OCI-LY7 (cell line): ENCODE data around the gene PHOSPHO2. TPM values are rescaled to one million over a fixed set of nuclear protein-coding genes. Genes with fewer than 3 reads are reported as not detected.
"Not testable (repeated sequence)": the region's sequence is repeated elsewhere in the genome, so short reads cannot be mapped to it uniquely, and the experiment has no call there.

Experiments
- BruUV-seq: library from RNA; stranded (reverse); fragments of 400-500 nt; replicated peaks from 2 replicates; lab custom pipeline; 2021; lab: Mats Ljungman, UMichigan
- CTCF ChIA-PET: fragments of 300-600 bp; sonication (Branson Sonifier 250); formaldehyde crosslinking; loops from one replicate; lab custom pipeline; 2022; ENCODE audit warnings: antibody characterized with exemption; ENCODE audit not compliant: unreplicated experiment; lab: Charles Lee
- POLR2A ChIA-PET: fragments of 300-600 bp; sonication (Branson Sonifier 250); formaldehyde crosslinking; loops from one replicate; lab custom pipeline; 2022; ENCODE audit warnings: antibody characterized with exemption; lab: Charles Lee
- DNase-seq: peaks from one replicate; pipeline ENCODE4 v3.0.0-alpha.2; 2015; ENCODE audit warnings: low spot score
- H2AFZ ChIP-seq: fragments of 200-600 bp; sonication (generic), shearing (Covaris generic); 2 replicates; pipeline ENCODE4 v1.6.1; 2014; ENCODE audit warnings: mild to moderate bottlenecking, antibody characterized with exemption, low read length, moderate library complexity
- H3K27ac ChIP-seq: fragments of 200-600 bp; sonication (generic); 2 replicates; pipeline ENCODE4 v1.5.1; 2014; ENCODE audit warnings: mixed run types, low read depth, mild to moderate bottlenecking, moderate library complexity, low read length, inconsistent platforms; ENCODE audit not compliant: poor library complexity, severe bottlenecking
- H3K36me3 ChIP-seq: fragments of 200-600 bp; sonication (generic); 2 replicates; pipeline ENCODE4 v1.6.1; 2014; ENCODE audit warnings: mild to moderate bottlenecking, antibody characterized with exemption, low read length, moderate library complexity, mixed read lengths; ENCODE audit not compliant: insufficient read depth
- H3K4me1 ChIP-seq: fragments of 200-600 bp; sonication (generic); 2 replicates; pipeline ENCODE4 v1.5.1; 2014; ENCODE audit warnings: mild to moderate bottlenecking, low read length; ENCODE audit not compliant: insufficient read depth, poor library complexity, severe bottlenecking
- H3K4me2 ChIP-seq: fragments of 200-600 bp; sonication (generic); 2 replicates; pipeline ENCODE4 v1.6.1; 2014; ENCODE audit warnings: mild to moderate bottlenecking, low read length
- H3K4me3 ChIP-seq: fragments of 200-600 bp; sonication (generic); 2 replicates; pipeline ENCODE4 v1.5.1; 2014; ENCODE audit warnings: mild to moderate bottlenecking, low read depth, low read length; ENCODE audit not compliant: poor library complexity, severe bottlenecking
- H3K79me2 ChIP-seq: fragments of 200-600 bp; sonication (generic); 2 replicates; pipeline ENCODE4 v1.6.1; 2016; ENCODE audit warnings: low read depth, mild to moderate bottlenecking, low read length, moderate library complexity, mixed read lengths; ENCODE audit not compliant: insufficient read depth
- H3K9me2 ChIP-seq: fragments of 200-600 bp; sonication (generic); 2 replicates; pipeline ENCODE4 v1.6.1; 2016; ENCODE audit warnings: mild to moderate bottlenecking, low read length, mixed read lengths; ENCODE audit not compliant: insufficient read depth
- H3K9me3 ChIP-seq: fragments of 200-600 bp; sonication (generic); 2 replicates; pipeline ENCODE4 v1.6.1; 2014; ENCODE audit warnings: mild to moderate bottlenecking, mixed run types, low read length, mixed read lengths
- H4K20me1 ChIP-seq: fragments of 200-600 bp; sonication (generic); 2 replicates; pipeline ENCODE4 v1.6.1; 2014; ENCODE audit warnings: mild to moderate bottlenecking, antibody characterized with exemption, low read length, moderate library complexity, mixed read lengths; ENCODE audit not compliant: insufficient read depth
- EZH2phosphoT487 ChIP-seq: fragments of 200-600 bp; sonication (generic); IDR thresholded peaks from 2 replicates; pipeline ENCODE4 v1.6.1; 2018; ENCODE audit warnings: low read depth, borderline replicate concordance, mild to moderate bottlenecking, mixed run types, antibody characterized with exemption, low read length, moderate library complexity, mixed read lengths
- intact Hi-C: fragments of 100-400 bp; cut with micrococcal nuclease; formaldehyde crosslinking; loops from one replicate; pipeline ENCODE4 v1.10.0; 2022; ENCODE audit not compliant: unreplicated experiment
- total RNA-seq, 2 experiments: library from RNA; depleted of rRNA in 1 of 2; stranded (reverse); fragments of >200 nt in 1 of 2; shearing (Covaris generic) in 1 of 2; gene quantifications; 2 replicates each; pipeline ENCODE4 v1.2.3, GENCODE V29; 2014 to 2022
- TF ChIP-seq, protein P1 (sequence below): fragments of 200-600 bp; sonication (generic); conservative IDR thresholded peaks from 2 replicates; pipeline ENCODE4 v1.5.1; 2014; ENCODE audit warnings: mild to moderate bottlenecking, antibody characterized with exemption, low read length, moderate library complexity, mixed read lengths

PHOSPHO2 gene
- total RNA-seq, 2 experiments from 2014 or later: 2.8 to 2.9 TPM

DNA sequence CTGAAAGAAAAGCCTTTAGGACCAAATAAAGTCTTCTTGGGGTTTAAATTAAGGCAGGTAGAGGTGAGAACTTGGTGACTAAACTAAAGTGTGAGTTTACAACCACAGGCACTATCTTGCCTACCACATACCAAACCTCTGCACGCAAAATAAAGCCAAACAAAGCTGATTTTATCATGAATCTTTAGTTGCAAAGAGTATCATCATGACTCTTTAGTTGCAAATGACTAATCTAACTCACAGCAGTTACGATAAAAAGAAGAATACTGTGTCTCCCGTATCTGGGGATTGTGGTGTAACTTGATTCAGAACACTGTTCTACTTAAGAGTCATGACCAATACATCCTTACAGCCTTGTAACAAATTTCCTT, 11.2 kb upstream of the PHOSPHO2 start:
- no peaks in the 10 kb centered on the region for H3K4me1 ChIP-seq
- H4K20me1 ChIP-seq: no peaks in the 10 kb centered on the region
- no TSS peak for BruUV-seq
- no peak overlapping the region for H3K4me3 ChIP-seq
- H2AFZ ChIP-seq: no peak overlapping the region
- H3K36me3 ChIP-seq: no peaks in the 10 kb centered on the region
- no peak for DNase-seq
- H3K9me3 ChIP-seq: no peaks in the 10 kb centered on the region
- intact Hi-C loops: no loop called here
- H3K27ac ChIP-seq: no peak overlapping the region
- POLR2A ChIA-PET: interaction anchor here (1.0 kb wide), 1 partner anchor 22 kb away, joined by 3 read pairs; no protein-coding TSS in a partner anchor
- no peak overlapping the region for H3K4me2 ChIP-seq
- CTCF ChIA-PET: no interaction called here
- no peaks in the 10 kb centered on the region for H3K9me2 ChIP-seq
- TF ChIP-seq, protein P1, sequence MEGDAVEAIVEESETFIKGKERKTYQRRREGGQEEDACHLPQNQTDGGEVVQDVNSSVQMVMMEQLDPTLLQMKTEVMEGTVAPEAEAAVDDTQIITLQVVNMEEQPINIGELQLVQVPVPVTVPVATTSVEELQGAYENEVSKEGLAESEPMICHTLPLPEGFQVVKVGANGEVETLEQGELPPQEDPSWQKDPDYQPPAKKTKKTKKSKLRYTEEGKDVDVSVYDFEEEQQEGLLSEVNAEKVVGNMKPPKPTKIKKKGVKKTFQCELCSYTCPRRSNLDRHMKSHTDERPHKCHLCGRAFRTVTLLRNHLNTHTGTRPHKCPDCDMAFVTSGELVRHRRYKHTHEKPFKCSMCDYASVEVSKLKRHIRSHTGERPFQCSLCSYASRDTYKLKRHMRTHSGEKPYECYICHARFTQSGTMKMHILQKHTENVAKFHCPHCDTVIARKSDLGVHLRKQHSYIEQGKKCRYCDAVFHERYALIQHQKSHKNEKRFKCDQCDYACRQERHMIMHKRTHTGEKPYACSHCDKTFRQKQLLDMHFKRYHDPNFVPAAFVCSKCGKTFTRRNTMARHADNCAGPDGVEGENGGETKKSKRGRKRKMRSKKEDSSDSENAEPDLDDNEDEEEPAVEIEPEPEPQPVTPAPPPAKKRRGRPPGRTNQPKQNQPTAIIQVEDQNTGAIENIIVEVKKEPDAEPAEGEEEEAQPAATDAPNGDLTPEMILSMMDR: no peak
- TF ChIP-seq EZH2phosphoT487: no peak
- H3K79me2 ChIP-seq: no peaks in the 10 kb centered on the region

DNA sequence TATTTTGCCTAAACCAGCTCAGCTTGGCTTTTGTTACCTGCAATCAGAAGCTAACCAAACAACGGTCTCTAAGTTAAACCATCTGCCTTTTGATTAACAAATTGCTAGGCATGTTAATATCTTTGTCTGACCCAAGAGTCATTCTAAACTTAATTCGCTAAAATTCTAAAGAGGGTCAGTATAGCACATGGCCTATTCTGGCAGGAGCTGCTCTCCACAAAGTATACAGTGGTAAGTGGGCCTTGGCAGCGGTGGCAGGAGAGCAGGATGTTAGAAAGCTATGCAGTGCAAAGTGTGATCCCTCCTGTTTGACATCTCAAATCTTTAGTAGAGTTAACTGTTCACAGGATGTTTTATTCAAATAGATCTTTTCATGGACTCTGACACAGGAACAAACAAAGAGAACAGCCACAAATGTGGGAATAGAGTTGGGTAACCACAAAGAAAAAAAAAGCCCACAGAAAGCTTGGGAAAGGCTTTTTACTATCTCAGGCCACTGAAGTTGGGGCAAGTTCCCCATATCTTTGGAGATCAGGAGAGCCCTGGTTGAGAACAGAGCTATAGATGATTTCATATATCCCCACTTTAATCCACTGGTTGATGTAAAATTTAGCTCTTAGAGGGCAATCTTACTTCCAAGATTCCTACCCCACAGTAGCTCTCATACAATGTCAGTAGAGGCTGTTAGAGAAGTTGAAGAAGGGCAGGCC, 10.7 kb upstream of the PHOSPHO2 start:
- ChIA-PET CTCF (no interaction called here), POLR2A (interaction anchor here (0.6 to 1.0 kb wide), 2 partner anchors 9 to 21 kb away, joined by 3 read pairs; no protein-coding TSS in a partner anchor)
- Histone ChIP-seq H3K9me2 (no peaks in the 10 kb centered on the region), H3K27ac (no peak overlapping the region), H3K4me1 (no peaks in the 10 kb centered on the region), H4K20me1 (no peaks in the 10 kb centered on the region), H3K4me3 (no peak overlapping the region), H3K4me2 (no peak overlapping the region), H3K79me2 (no peaks in the 10 kb centered on the region), H3K9me3 (no peaks in the 10 kb centered on the region), H3K36me3 (no peaks in the 10 kb centered on the region), H2AFZ (no peak overlapping the region)
- TF ChIP-seq EZH2phosphoT487: no peak
- TF ChIP-seq, protein P1: no peak
- no TSS peak for BruUV-seq
- DNase-seq: no peak
- intact Hi-C loops: no loop called here

DNA sequence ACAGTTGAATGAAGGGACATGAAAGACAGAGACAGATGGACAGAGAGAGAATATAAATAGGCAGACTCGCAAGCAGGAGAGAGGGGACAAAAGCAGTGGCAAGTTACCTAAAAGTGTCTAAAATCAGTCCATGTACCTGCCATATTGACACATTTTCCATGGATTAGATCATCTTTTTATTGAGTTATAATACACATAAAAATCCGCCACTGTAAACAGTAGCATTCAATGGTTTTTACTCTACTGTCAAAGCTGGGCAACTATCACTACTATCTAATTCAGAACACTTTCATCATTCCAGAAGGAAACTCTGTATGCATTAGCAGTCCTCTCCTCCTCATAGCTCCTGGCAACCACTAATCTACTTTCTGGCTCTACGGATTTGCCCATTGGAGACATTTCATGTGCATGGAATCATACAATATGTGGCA, 10.1 kb upstream of the PHOSPHO2 start:
- H3K9me2 ChIP-seq: no peaks in the 10 kb centered on the region

DNA sequence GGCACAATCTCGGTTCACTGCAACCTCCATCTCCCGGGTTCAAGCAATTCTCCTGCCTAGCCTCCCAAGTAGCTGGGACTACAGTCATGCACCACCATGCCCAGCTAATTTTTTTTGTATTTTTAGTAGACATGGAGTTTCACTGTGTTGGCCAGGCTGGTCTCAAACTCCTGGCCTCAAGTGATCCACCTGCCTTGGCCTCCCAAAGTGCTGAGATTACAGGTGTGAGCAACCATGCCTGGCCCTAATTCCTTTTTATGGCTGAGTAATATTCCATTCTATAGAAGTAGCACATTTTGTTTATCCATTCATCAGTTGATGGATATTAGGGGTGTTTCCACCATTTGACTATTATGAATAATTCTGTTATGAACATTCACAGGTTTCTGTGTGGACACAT, 9.6 kb upstream of the PHOSPHO2 start:
- H3K36me3 ChIP-seq, H4K20me1 ChIP-seq, CTCF ChIA-PET, H3K4me1 ChIP-seq, intact Hi-C loops, H3K79me2 ChIP-seq, H3K27ac ChIP-seq, H3K4me3 ChIP-seq, DNase-seq, H3K4me2 ChIP-seq, H3K9me2 ChIP-seq, H2AFZ ChIP-seq, BruUV-seq, H3K9me3 ChIP-seq: not testable (repeated sequence)
- POLR2A ChIA-PET: interaction anchor here (0.6 to 0.7 kb wide), 2 partner anchors 213 to 406 kb away, joined by 3 read pairs; no protein-coding TSS in a partner anchor

More for the DNA sequence above, 10.1 kb upstream of the PHOSPHO2 start:
- Histone ChIP-seq H3K36me3 (no peaks in the 10 kb centered on the region), H3K9me3 (no peaks in the 10 kb centered on the region), H3K4me3 (no peak overlapping the region), H3K4me2 (no peak overlapping the region), H2AFZ (no peak overlapping the region), H4K20me1 (no peaks in the 10 kb centered on the region), H3K27ac (no peak overlapping the region), H3K4me1 (no peaks in the 10 kb centered on the region), H3K79me2 (no peaks in the 10 kb centered on the region)
- BruUV-seq: no TSS peak
- no peak for TF ChIP-seq EZH2phosphoT487
- TF ChIP-seq, protein P1: no peak
- intact Hi-C loops: no loop called here
- CTCF ChIA-PET: no interaction called here
- POLR2A ChIA-PET: interaction anchor here (0.6 kb wide), 2 partner anchors 9 to 406 kb away, joined by 3 read pairs; no protein-coding TSS in a partner anchor
- no peak for DNase-seq
